ENCODE measurements around the gene C6orf47.

DNA sequence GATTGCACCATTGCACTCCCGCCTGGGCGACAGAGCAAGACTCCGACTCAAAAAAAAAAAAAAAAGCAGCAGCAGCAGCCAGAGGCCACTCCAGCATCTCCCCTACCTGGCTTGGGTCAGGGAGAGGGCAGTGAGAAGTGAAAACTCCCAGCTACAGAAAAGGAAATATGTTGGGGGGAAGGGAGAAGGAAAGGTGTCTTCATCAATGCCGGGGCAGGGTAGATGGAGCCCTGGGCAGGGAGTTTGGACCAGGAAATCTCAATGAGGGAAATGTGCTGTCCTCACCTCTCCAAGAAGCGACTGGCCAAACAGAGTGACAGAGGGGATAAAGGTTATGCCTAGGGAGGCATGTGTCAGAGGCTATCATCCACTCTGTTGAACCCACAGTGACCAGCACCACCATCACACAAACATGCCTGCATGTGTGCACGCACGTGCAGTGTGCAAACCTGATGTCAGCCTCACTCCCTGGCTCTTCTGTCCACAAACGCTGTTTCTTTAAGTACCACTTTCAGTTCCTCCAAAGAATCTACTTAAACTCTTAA is 46.4 kb downstream of the C6orf47 start:
- TF ChIP-seq POLR2A (IDR thresholded peaks at IDR 0.05; ENCODE audit: low read depth, low read length) (no peak), TAF1 (IDR thresholded peaks at IDR 0.05; ENCODE audit: borderline replicate concordance, low read depth, low read length) (no peak)

Measured in GM12892 (cell line).